GM12801 (cell line): ENCODE data around the gene FBXO39.

ENCODE experiments used
- CTCF ChIP-seq: IDR thresholded peaks from one replicate; pipeline ENCODE4 v1.5.1; 2011; ENCODE audit warnings: control low read depth; ENCODE audit not compliant: insufficient read length; ENCODE audit errors: extremely low read depth

FBXO39 gene

GRCh38 chr17:6793748-6794493 lies 17.9 kb downstream of the FBXO39 start:
- TF ChIP-seq CTCF = no peak

- no peak for TF ChIP-seq CTCF
These were observed 20.2 kb downstream of the FBXO39 start for GRCh38 chr17:6796017-6796886.

- TF ChIP-seq CTCF = no peak
These were observed 21.0 kb downstream of the FBXO39 start for GRCh38 chr17:6796887-6797490.

- TF ChIP-seq CTCF = no peak
These were observed 21.8 kb downstream of the FBXO39 start for GRCh38 chr17:6797718-6798351.

GRCh38 chr17:6799738-6800137 lies 23.7 kb downstream of the FBXO39 start:
- no peak for TF ChIP-seq CTCF

GRCh38 chr17:6800422-6801027 lies 24.5 kb downstream of the FBXO39 start:
- TF ChIP-seq CTCF = no peak
